Pancreas (tissue), 10 donors: Measurements from ENCODE around the gene RSL24D1. TPM values are rescaled to one million over a fixed set of nuclear protein-coding genes. Genes with fewer than 3 reads are reported as not detected.
A peak's percentile ranks its signal among the peaks of the same experiment; 100 is the strongest.

Experiments
- ATAC-seq, 4 donors: fragments of 200-7000 bp; cut with Tn5 transposase; one replicate each; pipeline versions ENCODE4 v1.8.0 to v1.9.1; 2020; ENCODE audit warnings: mild to moderate bottlenecking in 4 of 4, moderate library complexity in 4 of 4
- DNase-seq, 6 donors: peaks; one replicate each; pipeline ENCODE4 v3.0.0-alpha.2; 2020
- FAIRE-seq: peaks from 2 replicates; lab custom pipeline; 2012; peaks lifted over from hg19 to GRCh38; lab: Jason Lieb, UNC
- H3K27ac ChIP-seq, 4 donors: fragments of 200-600 bp; sonication (generic); 1 replicate in 3 of 4; 2 replicates in 1 of 4; pipeline versions ENCODE4 v1.5.0 to v1.8.0; 2020
- H3K27me3 ChIP-seq, 4 donors: fragments of 200-600 bp; one replicate each; pipeline ENCODE4 v1.8.0; 2021
- H3K36me3 ChIP-seq, 3 donors: fragments of 200-600 bp; sonication (generic) in 1 of 3; one replicate each; pipeline versions ENCODE4 v1.5.0 to v1.8.0; 2020 to 2021
- H3K4me1 ChIP-seq, 3 donors: fragments of 200-600 bp; one replicate each; pipeline ENCODE4 v1.8.0; 2021
- H3K4me3 ChIP-seq, 4 donors: fragments of 200-600 bp; sonication (generic) in 2 of 4; one replicate each; pipeline versions ENCODE4 v1.5.0 to v1.8.0; 2020 to 2021
- H3K9me3 ChIP-seq, 4 donors: fragments of 200-600 bp; one replicate each; pipeline ENCODE4 v1.8.0; 2021
- whole genome bisulfite sequencing, 2 donors: extraction: QIAGEN DNeasy Blood & Tissue Kit; methylation state at CpG; one replicate each; pipeline ENCODE4 v1.1.7; 2013; 5-methylcytosine and 5-hydroxymethylcytosine counted together
- intact Hi-C, 3 donors: fragments of 100-400 bp; cut with DNase I; formaldehyde crosslinking; loops; one replicate each; pipeline versions ENCODE4 v1.11.1 to v1.14.2; 2022
- polyA plus RNA-seq, 2 donors: library from polyadenylated mRNA; stranded (reverse); fragments of 200-250 nt; gene quantifications; one replicate each; pipeline ENCODE4 v1.2.3, GENCODE V29; 2013
- total RNA-seq, 6 donors: library from RNA; stranded (reverse); fragmentation: NEBNext Ultra II Directional in 4 of 6; extraction: Animal tissue kit (Norgen Biotek cat#: 25700) in 4 of 6; gene quantifications; one replicate each; pipeline versions ENCODE4 v1.2.1 to v1.2.4, GENCODE V29; 2021 to 2023
- TF ChIP-seq, protein P1 (sequence below), 4 donors: fragments of 200-600 bp; sonication (generic) in 3 of 4; IDR thresholded peaks; one replicate each; pipeline versions ENCODE4 v1.5.0 to v1.8.0; 2021; ENCODE audit warnings: antibody characterized with exemption in 4 of 4
- donor health status: healthy with polysubstance abuse.
- donor health status: DM: no; HTN: no; CAD: no; lungs with moderate emphysema.
- donor health status: DM: no; HTN: no; CAD: no.
- donor health status: control.
- donor health status: control.
- donor health status: Bipolar disorder and iron deficiency.
- donor health status: DM: yes; HTN: yes; CAD: no.
- donor health status: DM: no; HTN: no; CAD: no.
- donor health status: DM: no; HTN: no; CAD: no.
- donor health status: DM: yes; HTN: yes; CAD: no.

The RSL24D1 gene
- total RNA-seq (10 to 100 TPM; 30.7 to 67.0 (median 36.1) TPM), polyA plus RNA-seq (10 to 100 TPM; 37.5 to 48.3 TPM)

DNA sequence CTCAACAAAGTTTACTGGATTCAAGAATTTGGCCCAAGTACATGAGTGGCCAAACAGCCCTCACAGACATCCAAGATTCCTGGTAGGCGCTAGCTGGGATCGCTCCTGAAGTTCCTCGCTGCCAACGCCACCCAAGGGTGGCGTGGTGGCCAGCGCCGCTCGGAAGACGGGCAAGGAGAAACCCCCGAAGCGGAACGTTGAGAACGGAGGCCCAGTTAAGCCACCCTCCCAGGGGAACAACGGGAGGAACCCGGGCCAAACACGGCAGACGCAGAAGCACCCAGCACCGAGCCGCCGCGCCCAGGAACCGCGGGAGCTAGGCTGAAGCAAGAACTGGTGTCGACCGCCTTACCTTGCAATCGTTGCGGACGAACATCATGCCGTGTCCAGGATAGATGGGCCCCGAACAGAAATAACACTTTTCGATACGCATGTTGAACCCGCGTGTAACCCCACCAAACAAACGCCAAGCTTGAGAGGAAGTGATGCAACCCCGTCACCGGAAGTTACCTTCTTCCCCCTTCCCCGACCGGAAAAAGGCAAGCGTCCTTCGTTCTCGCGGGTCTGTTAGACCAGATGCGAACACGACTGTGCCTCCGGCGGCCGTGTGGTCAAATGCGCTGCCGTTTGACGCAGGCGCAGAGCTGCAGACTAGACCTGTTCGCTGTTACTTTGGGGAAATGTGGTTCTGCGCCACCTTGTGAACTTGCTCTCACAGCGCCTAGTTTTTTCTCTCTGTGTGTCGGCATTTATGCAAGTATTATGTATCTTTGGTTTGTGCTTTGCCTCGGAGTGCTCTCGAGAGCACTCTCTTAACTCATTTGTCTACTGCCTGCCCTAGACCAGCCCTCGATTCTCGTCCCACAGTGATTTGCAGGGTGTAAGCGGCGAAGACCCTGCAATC lies at the start of gene RSL24D1:
Gene RSL24D1 (minus strand): TSS at position 484 of the 904 bp plus-strand sequence. CDS start 51 bp downstream, at position 433.
- peaks cover 17 to 25% (median 20%) of the 10 kb centered on the region in 3 donors for H3K4me1 ChIP-seq
- H3K36me3 ChIP-seq = no peaks in the 10 kb centered on the region
- peak within 1 kb of the TSS; percentile 69 to 94 (median 86) for H3K27ac ChIP-seq
- 0% methylated on average over 62 of the region's 62 CpGs for WGBS, 2 donors
- TF ChIP-seq, protein P1, sequence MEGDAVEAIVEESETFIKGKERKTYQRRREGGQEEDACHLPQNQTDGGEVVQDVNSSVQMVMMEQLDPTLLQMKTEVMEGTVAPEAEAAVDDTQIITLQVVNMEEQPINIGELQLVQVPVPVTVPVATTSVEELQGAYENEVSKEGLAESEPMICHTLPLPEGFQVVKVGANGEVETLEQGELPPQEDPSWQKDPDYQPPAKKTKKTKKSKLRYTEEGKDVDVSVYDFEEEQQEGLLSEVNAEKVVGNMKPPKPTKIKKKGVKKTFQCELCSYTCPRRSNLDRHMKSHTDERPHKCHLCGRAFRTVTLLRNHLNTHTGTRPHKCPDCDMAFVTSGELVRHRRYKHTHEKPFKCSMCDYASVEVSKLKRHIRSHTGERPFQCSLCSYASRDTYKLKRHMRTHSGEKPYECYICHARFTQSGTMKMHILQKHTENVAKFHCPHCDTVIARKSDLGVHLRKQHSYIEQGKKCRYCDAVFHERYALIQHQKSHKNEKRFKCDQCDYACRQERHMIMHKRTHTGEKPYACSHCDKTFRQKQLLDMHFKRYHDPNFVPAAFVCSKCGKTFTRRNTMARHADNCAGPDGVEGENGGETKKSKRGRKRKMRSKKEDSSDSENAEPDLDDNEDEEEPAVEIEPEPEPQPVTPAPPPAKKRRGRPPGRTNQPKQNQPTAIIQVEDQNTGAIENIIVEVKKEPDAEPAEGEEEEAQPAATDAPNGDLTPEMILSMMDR (IDR thresholded peaks at IDR 0.05) = peak in 3 of 4 donors; percentile 10 to 23 (median 15)
- DNase-seq (peak; percentile 91 to 98 (median 96)), ATAC-seq (peak; percentile 98 to 99 (median 98)), FAIRE-seq (peak; percentile 98)
- intact Hi-C loops = no loop called here
- H3K27me3 ChIP-seq = no peaks in the 10 kb centered on the region
- peak within 1 kb of the TSS; percentile 66 to 86 (median 74) for H3K4me3 ChIP-seq
- H3K9me3 ChIP-seq = no peaks in the 10 kb centered on the region

- Histone ChIP-seq H3K36me3 (no peaks in the 10 kb centered on the region), H3K9me3 (no peaks in the 10 kb centered on the region), H3K27me3 (no peaks in the 10 kb centered on the region), H3K27ac (no peak overlapping the region), H3K4me1 (peaks cover 0 to 5% (median 5%) of the 10 kb centered on the region in 3 donors), H3K4me3 (no peak overlapping the region)
- ATAC-seq = no peak
- intact Hi-C loops = no loop called here
- TF ChIP-seq, protein P1 (IDR thresholded peaks at IDR 0.05) = no peak
- FAIRE-seq = no peak
- no peak for DNase-seq
- WGBS, 2 donors = 91 to 92% methylated on average over 4 of the region's 4 CpGs
These were observed 48.3 kb upstream of the RSL24D1 start for GRCh38 chr15:55245059-55245458.

GRCh38 chr15:55241891-55242290 lies 45.1 kb upstream of the RSL24D1 start:
- DNase-seq (no peak), ATAC-seq (peak in 1 of 4 donors; percentile 42), FAIRE-seq (no peak)
- no peaks in the 10 kb centered on the region for H3K27me3 ChIP-seq
- intact Hi-C loops = no loop called here
- H3K4me1 ChIP-seq = no peaks in the 10 kb centered on the region
- no peaks in the 10 kb centered on the region for H3K9me3 ChIP-seq
- H3K27ac ChIP-seq = no peak overlapping the region
- H3K4me3 ChIP-seq = no peak overlapping the region
- H3K36me3 ChIP-seq = no peaks in the 10 kb centered on the region
- TF ChIP-seq, protein P1 (IDR thresholded peaks at IDR 0.05) = no peak
- 0 to 100% methylated on average over 1 of the region's 1 CpG for WGBS, 2 donors

DNA sequence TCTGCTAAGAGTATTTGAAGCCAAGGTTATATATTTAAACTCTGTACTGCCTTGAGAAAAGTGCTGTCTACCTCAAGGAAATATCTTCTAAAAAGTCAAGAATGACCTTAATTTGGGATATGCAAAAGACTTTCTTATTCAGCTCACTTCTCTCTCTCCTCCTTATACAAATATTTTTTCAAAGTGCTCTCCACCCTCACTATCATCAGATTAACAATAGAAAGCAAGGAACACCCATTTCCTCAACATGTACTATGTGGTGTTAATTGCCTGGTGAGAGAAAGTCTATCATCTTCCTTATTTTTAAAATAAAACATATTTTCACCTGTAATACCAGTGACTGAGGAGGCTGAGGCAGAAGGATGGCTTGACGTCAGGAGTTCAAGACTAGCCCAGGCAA lies 44.4 kb upstream of the RSL24D1 start:
- no peaks in the 10 kb centered on the region for H3K27me3 ChIP-seq
- WGBS, 2 donors = 86 to 95% methylated on average over 1 of the region's 1 CpG
- H3K27ac ChIP-seq = no peak overlapping the region
- ATAC-seq = no peak
- DNase-seq = no peak
- no peak overlapping the region for H3K4me3 ChIP-seq
- H3K4me1 ChIP-seq = no peaks in the 10 kb centered on the region
- intact Hi-C loops = no loop called here
- H3K36me3 ChIP-seq = no peaks in the 10 kb centered on the region
- TF ChIP-seq, protein P1 (IDR thresholded peaks at IDR 0.05) = no peak
- no peak for FAIRE-seq
- H3K9me3 ChIP-seq = no peaks in the 10 kb centered on the region
